Activated CD8-positive, alpha-beta memory T cell treated with anti-CD3 and anti-CD28 coated beads for 4 hours (primary cell): Measurements from ENCODE around the gene DCDC1.

Experiments
- DNase-seq, 2 donors: peaks; one replicate each; pipeline ENCODE4 v3.0.0-alpha.2; 2020; ENCODE audit warnings: low read depth in 2 of 2

Gene DCDC1

DNA sequence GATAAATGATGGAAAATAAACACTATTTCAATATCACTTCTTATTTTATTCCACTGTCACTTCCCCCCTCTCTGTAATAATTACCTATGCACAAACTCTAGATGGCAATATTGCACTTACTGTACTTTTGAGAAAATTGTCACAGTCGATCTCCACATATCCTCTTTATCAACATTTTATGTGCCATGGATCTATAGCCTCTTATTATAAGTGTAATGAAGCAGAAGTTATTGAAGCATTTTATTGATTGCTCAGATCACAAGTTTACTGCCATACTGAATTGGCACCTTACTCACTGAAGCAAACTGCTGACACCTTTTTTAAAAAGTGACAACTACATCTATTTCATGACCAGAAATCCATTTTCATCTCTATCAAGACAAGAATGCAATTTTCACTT lies 133.4 kb downstream of the DCDC1 start:
- DNase-seq: no peak

DNA sequence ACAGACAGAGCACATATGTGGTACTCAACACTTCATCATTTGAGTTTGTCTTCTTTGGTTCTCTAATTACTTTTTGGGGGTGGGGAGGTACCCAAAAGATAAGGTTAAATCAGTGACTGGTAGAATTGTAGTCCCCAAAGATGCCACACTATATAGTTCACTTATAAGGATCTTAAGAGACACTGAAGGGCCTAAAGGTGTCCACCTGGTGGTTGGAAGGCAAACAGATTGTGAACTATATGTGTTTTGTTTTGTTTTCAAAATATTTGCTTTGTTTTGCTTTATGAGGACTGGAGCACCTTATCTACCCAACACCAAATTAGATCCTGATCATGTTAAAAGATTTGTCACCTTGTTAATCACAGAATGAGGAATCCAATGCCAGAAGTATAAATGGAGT lies 136.1 kb downstream of the DCDC1 start:
- DNase-seq: no peak

- no peak for DNase-seq
Observed at GRCh38 chr11:31231601-31232000, 137.9 kb downstream of the DCDC1 start.

GRCh38 chr11:31218847-31219246 lies 150.7 kb downstream of the DCDC1 start:
- no peak for DNase-seq

- no peak for DNase-seq
Observed at GRCh38 chr11:31214372-31214771, 155.2 kb downstream of the DCDC1 start.

DNA sequence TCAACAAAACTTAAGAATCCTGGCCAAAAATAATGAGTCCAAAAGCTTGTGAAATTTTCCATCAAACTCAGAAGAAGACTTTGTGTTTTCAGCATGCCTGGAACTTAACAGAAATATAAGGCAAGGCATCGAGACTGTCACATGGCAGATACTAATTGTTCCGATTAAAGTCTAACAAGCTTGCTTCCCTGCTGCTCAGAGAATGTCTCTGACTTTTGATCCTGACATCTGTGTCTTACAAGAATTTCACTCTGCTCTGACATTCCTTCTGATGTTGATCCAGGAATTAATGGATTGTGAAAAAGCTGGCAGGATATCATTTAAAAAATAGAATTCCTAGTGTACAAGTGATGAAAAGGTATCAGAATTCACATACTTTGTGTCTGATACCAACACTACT lies 170.2 kb downstream of the DCDC1 start:
- no peak for DNase-seq

- DNase-seq: no peak
Observed at GRCh38 chr11:31173926-31174680, 195.4 kb downstream of the DCDC1 start.

- DNase-seq: no peak
Observed at GRCh38 chr11:31160504-31161422, 208.8 kb downstream of the DCDC1 start.

- no peak for DNase-seq
Observed at GRCh38 chr11:31150841-31151240, 218.7 kb downstream of the DCDC1 start.

DNA sequence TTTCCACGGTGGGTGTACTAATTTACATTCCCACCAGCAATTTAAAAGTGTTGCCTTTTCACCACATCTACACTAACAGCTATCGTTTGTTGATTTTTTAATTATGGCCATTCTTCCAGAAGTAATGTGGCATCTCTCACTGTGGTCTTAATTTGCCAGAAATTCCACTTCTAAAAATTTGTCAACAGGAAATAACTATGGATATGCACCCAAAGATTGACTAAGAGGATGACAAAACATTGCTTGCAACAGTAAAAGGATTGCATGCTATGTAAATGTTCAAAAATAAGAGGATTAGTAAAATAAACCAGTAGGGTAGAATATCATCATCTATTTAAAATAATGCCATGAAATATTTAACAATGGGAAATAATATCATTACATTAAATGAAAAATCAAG lies 219.5 kb downstream of the DCDC1 start:
- DNase-seq: no peak

DNA sequence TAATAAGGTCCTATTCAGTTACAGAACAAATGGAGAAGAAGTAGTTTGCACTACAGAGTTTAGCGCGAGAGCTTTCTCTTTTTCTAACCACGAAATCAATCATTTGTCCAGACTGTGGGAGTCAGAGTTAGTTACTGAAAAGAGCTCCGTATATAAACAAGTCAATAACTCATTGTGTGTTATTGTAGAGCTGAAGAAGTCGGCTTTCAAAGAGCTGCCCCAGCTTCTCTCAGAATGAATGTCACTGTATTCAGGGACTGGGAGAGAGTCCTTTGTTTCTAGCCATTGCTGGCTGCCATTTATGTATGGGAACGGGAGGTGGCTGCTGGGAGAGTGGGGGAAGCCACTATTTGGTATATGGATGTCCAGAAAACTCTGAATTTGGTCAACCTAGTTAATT lies 227.8 kb downstream of the DCDC1 start:
- no peak for DNase-seq

GRCh38 chr11:31139479-31139878 lies 230.1 kb downstream of the DCDC1 start:
- no peak for DNase-seq

DNA sequence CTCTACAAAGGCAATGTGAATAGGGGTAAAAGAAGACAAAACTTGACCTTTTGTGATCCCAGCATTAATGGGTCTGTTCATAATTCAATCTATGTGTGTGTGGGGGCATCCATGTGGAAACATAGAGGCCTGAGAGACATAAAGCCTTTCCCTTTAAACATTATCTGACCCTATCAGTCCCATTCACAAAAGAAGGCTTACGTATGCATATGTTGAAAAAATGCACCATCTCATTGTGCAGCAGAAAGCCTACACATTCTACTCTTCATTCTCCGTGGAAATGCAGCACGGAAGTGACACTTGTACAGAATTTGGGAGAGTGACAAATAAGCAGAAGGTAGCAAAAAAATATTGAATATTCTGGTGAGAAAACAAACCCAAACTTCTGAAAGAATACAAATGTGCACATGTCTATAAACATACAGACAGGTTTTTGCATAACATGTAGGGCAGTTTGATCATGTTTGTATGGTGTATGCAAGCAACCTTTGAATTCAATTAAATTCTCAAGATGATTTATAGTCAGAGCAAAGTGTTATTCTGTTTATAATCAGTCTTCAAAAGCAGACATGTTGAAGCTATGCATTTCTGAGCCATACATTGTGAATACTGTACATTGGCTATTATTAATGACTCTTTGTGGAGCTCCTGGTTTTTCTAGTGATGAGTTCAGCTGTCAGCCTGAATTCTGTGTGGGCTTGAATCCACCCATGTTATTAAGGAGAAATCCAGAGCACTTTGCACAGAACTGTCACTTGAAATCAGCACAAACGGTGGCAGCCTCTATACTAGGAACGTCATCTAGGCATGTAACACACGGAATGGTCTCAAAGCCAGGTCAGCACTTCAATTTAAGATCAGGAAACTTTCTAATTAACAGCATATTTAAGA lies 236.8 kb downstream of the DCDC1 start:
- DNase-seq: no peak

DNA sequence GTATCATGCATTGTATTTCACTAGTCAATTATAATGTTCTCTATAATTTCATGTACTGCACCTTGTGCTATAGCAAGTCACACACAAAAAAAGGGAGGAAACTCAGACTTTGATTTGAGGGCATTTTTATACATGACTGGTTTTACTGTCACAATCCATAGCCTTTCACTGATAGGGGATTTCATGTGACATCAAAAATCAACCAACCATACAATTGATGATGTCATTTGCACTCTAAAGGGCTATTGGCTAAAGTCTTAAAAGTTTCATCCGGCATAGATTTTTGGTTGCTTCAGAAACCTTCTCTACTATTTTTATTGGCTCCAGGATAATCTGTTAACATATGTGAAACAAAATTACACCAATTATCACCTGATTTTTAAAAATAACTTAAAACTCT lies 237.8 kb downstream of the DCDC1 start:
- no peak for DNase-seq

GRCh38 chr11:31127290-31127689 lies 242.2 kb downstream of the DCDC1 start:
- DNase-seq: no peak

DNA sequence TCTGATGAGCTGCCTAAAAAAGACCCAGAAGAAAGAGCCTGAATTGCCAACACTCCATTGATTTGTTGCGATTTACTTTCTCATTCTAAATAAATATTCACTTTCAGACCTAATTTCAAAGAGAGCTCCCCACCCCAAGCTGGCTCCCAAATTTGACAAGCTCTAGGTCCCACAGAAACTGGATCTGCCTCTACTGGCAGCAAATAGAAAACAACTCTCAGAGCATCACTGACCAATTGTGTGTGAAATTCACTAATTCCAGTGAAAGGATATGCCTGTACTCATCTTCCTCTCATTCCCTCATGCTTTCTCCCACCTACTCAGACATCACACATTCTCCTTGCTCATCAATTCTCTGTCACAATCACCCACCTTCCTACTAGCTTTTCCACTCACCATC lies 249.1 kb downstream of the DCDC1 start:
- DNase-seq: no peak

- DNase-seq: no peak
Observed at GRCh38 chr11:31118566-31118965, 251.0 kb downstream of the DCDC1 start.

DNA sequence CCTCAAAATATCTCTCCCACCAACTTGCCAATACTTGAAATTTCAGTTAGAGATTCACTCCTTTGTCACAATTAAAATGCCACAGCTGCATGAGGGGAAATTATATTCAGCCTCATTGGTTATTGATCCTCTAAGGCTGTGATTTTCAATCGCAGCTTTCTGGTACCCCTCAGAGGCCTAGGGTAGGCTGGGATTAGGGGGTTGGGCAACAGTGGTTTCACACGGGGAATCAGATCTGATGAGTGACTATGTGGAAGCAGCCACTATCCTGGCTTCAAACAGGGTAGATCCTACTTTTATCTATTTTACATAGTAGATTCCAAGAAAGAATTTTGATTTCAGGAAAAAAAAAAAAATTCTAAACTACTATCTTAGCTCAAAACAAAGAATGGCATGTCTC lies 252.5 kb downstream of the DCDC1 start:
- DNase-seq: no peak

- no peak for DNase-seq
Observed at GRCh38 chr11:31114442-31114841, 255.1 kb downstream of the DCDC1 start.

GRCh38 chr11:31110830-31111229 lies 258.7 kb downstream of the DCDC1 start:
- DNase-seq: no peak

- no peak for DNase-seq
Observed at GRCh38 chr11:31109446-31109845, 260.1 kb downstream of the DCDC1 start.

GRCh38 chr11:31107649-31108048 lies 261.9 kb downstream of the DCDC1 start:
- DNase-seq: no peak
